Suprapubic skin (tissue), 3 donors: ENCODE data around the gene NCAM1.

Experiments
- EP300 ChIP-seq: sonication (generic); formaldehyde crosslinking; IDR thresholded peaks from one replicate; pipeline ENCODE4 v1.6.1; 2017; ENCODE audit warnings: antibody characterized with exemption
- TF ChIP-seq, protein P1 (sequence below), 2 donors: fragments of 200-600 bp in 1 of 2; fragments of 450-650 bp in 1 of 2; sonication (generic) in 1 of 2; IDR thresholded peaks; one replicate each; pipeline ENCODE4 v1.5.1; 2016 to 2019; ENCODE audit warnings: antibody characterized with exemption in 2 of 2, mild to moderate bottlenecking in 1 of 2, moderate library complexity in 1 of 2

DNA sequence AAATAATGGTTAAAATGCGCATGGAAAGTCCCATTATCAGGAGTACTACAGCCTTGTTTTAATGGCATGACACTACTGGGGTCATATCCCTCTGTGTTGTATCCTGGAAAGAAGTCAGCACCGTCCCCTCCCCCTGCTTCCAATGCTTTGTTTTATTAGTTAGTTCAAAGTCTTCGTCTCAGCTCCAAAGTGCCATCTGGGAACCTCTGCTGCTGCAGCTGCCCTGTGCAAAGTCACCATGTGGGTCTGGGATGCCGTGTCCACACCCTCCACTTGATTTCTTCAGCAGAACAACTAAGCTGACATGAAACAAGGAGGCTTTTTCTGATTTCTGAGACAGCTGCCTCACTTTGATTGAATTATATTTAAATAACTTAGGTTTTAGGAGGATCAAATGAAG is 29.5 kb upstream of the NCAM1 start:
- TF ChIP-seq, protein P1, sequence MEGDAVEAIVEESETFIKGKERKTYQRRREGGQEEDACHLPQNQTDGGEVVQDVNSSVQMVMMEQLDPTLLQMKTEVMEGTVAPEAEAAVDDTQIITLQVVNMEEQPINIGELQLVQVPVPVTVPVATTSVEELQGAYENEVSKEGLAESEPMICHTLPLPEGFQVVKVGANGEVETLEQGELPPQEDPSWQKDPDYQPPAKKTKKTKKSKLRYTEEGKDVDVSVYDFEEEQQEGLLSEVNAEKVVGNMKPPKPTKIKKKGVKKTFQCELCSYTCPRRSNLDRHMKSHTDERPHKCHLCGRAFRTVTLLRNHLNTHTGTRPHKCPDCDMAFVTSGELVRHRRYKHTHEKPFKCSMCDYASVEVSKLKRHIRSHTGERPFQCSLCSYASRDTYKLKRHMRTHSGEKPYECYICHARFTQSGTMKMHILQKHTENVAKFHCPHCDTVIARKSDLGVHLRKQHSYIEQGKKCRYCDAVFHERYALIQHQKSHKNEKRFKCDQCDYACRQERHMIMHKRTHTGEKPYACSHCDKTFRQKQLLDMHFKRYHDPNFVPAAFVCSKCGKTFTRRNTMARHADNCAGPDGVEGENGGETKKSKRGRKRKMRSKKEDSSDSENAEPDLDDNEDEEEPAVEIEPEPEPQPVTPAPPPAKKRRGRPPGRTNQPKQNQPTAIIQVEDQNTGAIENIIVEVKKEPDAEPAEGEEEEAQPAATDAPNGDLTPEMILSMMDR (IDR thresholded peaks at IDR 0.05): no peak
- TF ChIP-seq EP300: no peak
